GM21717 (cell line): ENCODE data around the gene RFX3.

Source experiments
- ATAC-seq: cut with Tn5 transposase; IDR thresholded peaks from one replicate; pipeline ENCODE4 v1.9.1; 2021; ENCODE audit warnings: mild to moderate bottlenecking, moderate library complexity; ENCODE audit not compliant: unreplicated experiment

The RFX3 gene

DNA sequence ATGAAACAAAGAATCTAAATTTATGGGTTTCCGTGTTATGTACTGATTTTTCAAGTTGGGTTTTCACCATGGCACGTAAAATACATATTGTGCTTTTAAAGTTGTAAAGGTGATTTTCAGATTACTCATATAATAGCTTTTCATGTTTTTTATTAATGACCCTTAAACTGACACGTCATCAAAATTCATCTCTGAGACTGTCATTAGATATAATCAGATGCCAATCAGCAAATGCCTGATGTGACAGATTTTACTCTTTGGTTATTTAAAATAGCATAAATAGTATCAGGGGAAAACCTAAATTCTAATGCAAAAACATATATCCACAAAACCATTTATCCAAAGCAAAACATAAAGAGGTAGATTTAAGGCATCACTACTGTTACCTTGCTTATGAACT lies 11.0 kb downstream of the RFX3 start:
- ATAC-seq, result no peak

DNA sequence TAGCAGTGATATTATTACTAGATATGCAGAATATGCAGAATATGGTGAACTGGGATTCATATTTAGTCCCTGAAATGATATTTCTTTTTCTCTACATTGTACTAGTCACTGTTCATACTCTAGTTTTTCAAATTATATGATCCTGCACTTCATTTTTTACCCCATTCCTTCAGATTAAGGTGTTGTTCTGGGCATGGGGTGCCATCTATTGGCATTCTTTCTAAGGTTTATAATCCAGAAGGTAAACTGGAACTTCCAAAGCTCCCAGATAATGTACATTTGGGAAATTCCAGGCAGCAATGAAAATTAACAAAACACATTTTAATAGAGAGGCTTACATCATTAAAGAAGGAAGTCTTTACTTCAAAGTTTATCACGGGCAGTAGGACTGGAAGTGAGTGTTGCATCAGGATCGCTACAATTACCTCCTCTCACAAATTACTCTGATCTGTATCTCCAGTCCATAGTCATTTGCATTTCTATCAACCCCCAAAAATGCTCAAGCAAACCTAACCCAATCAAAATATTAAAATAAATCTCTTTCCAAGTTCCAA lies 12.5 kb downstream of the RFX3 start:
- no peak for ATAC-seq

DNA sequence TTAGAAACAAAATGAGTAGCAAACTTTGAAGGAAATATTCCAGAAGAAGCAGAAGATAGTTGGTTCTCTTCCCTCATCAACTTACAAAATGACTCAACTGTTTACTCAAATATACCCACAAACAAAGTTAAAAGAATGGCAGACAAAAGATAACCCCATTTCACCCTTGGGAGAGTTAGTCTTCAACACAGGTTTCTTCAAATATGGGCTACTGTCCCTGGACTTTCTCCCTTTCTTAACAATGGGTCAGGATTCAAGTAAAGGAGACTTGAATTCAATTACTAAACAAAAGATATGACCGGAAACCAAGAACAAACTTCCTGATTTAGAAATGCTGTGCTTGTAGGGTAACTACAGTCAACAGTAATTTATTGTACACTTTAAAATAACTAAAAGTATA lies 14.2 kb downstream of the RFX3 start:
- ATAC-seq, result no peak

DNA sequence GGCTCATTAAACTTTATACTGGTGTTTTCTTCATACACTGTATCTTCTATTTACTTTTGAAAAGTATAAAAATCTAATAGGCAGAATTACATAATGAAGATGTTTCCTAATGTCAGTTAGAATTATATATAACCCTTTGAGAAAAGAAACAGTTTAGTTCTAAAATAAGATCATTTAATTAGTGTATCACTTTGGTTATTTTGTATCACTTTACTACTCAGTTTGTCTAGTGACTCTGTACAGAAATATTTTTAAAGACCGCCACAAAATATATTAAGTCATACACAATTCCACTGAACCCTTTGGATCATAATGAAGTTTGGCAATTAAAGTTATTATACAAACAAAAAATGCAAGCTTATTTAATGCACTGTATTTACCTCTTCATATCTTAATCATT lies 15.0 kb downstream of the RFX3 start:
- ATAC-seq, result no peak

DNA sequence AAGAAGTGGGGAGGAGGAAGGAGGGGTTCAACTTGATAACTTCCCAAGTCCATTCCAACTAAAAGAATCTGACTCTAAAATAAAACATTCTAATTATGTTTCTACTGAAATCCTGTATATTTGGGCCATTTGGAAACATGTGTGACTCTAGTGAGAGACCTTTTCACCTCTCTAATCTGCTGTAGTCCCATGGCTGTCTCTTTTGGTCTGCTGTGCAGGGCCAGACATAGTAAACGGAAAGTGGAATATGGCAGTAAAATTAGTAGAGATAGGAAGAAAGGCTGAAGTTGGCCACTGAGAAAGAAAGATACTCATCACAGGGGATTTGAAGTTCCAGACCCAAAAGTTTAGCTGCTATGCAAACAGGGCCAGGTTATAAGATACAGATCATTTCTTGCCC lies 15.9 kb downstream of the RFX3 start:
- no peak for ATAC-seq

DNA sequence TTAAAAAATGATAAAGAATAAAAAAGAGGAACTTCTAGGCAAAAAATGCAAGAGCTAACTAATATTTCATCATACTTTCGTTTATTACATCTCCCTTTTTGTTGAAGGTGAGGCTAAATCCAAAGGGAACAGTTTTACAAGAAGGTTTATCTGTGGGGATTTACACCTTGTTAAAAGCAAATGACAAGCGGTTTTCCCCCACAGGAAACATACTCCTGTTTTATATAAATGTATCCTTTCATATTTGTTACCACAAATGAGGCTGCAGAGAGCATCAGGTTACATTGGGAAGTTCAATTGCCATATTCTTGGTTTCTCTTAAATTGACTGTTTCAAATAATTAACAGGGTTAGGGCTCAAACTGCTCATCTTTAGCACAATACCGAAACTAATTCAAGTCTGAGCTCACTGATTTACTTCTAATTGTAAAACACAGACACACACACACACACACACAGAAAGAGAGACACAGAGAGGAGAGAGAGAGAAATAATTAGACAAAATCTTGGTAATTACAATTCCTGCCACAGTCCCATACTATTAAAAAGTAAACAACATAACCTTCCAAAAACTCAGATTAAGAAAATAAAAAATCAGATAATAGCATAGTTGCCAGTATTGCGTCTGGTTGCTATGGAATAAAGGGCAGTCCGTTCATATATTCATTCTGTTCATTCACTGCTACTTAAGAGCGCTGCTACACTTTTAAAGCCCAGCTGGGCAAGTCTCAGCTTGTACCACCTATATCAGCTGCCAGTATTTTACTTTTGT lies 17.1 kb downstream of the RFX3 start:
- ATAC-seq, result no peak

DNA sequence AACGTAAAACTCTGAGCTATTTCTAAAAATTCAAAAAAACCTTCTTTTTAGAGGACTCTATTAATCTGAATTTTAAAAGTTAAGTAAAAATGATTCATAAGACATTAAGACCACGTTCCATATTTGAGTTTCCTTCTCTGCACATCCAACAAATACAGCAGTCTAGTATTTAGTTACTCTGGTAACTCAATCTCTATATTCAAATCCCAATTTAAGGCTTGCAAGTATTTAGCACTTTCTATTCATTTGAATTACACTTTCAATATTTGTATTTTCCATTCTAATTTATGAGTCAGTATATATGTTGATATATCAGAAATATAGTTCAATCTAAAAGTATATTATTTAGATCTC lies 17.7 kb downstream of the RFX3 start:
- ATAC-seq, result no peak

DNA sequence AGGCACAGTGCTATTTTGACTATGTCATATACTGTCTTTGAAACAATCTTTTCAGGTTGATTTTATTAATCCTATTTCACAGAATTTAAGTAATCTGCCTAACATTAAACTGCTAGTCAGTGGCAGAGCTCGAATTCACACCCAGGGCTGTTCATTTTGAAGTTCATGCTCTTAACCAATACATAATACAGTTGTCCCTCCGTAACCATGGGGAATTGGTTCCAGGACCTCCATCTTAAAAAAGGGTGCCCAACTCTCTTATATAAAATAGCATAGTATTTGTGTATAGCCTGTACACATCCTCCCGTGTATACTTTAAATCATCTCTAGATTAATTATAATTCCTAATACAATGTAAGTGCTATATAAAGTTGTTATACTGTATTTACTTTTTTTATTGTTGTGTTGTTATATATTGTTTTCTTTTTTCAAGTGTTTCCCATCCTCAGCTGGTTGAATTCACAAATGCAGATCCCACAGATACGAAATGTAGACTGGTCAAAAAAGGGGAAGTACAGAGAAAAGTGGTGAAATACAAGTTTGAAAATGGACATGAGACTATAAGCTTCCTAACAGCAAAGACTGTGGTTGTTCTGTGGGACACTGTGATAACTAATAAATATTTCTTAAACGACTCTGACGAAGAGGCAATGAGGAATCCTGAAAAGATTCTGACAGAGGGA lies 18.3 kb downstream of the RFX3 start:
- no peak for ATAC-seq

DNA sequence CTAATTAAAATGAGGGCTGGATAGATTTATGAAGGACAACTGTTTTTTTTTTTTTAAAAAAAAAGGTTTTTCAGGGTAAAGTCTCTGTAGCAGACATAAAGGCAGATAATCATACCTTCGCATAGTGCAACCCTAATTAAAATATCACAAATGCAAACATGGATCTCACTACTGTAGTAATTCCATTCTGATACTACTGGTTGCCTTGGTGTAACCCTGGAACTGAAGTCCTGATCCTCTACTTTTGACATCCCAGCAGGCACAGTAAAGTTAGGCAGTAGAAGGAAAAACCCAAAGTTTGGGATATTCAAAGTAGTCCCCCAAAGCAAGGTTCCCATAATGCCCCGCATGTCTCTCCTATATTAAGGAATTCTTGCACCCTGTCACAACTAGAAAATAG lies 19.6 kb downstream of the RFX3 start:
- no peak for ATAC-seq

DNA sequence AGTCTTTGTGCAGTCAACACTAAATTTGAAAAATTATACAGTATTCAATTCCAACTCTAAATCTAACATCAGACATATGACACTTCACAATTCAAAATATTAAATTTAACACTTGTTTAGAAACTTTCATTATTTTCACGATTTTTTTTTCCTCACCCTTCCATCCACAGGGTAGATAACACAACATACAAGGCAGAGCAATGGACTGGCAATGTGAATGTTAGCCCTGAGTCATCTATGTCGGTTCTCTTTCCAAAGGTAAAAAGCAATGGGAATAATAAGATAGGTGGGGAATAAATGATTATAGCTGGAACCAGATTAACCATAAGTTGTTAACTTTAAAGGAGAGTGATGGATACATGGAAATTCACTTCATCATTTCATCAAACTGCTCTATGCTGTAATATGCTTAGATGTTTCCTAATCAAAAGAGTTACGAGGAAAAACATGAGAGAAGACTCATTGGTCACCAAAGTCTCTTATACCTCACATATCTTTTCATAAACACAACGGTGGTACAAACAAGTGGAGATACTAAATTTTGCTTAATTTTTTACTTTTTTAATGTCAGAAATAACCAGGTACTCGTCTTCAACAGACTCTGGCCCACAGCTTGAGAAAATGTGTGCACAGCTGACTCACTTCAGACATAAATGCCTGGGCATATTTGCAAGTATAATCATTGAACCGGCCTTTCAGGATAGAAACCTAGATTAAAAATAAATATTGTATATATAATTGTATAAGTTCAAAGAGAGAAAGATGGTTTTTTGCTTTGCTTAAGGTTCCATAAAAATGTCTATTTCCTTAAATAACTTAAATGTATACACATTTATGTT lies 23.0 kb downstream of the RFX3 start:
- ATAC-seq, result no peak

DNA sequence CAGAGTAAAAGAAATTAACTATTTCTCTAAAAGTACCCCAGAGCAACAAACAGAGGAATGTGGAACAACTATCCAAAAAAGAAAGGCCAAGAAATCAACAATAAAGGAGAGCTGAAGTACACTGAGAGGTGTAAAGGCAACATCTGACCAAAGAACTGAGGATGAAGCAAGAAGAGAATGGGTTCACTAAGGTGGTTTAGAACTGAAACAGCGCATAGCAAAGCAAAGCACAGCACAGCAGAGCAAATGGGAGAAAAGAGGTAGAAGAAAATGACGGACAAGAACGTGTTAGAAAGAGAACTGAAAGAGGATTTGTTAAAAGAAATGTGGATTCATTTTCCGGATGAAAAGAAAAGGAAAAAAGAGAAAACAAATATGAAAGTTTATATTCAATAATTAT lies 25.8 kb downstream of the RFX3 start:
- peak; percentile 50 for ATAC-seq

DNA sequence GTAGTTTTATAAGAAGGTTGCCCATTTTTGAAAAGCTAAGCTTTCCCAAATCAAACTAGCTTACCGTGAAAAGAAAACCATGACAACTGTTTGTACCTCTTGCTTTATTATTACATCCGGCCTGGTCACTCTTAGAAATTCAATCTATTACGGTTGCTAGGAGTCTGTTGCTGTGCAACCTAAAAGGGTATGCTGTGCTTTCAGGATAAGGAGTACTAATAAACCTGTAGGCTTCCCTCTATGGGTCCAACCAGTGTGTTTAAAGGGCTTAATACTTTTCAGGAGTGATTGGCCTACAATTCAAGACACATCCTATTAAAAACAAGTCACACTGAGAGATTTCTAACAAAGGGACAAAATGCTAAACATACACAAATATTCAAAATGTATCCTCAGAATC lies 27.1 kb downstream of the RFX3 start:
- no peak for ATAC-seq

DNA sequence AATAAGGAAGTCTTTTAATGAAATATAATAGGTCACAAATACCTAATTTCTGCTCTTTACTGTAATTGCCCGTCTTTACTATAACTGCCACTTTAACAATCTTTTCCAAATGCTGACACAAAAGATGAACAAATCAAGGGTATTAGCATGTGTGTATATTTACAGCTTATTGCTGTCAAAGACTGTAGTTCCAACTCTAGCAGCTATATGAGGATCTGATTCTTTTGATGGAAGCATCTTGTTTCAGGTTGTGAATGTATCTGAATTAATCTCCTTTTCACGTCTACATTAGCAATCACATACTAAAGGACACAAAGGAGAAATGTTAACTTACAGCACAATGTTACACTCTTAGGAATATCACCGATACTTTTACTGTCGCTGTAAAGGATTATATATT lies 27.9 kb downstream of the RFX3 start:
- no peak for ATAC-seq

DNA sequence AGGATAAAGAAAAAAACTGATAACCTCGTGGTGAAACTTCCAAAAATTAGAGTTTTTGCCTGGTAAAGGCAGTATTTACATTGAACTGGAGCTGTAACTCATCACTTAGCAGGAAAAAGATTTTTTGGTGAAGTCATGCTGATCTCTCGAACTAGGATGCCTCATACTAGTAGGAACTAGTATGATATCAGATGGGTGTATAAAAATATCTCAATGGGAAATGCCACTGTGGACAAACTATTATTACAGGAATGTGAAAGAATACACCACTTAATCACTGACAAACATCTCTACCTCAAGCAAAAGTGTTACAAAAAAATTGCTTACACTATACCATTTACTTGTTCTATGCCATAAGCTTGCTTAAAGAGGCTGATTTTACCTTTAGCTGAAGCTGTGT lies 28.4 kb downstream of the RFX3 start:
- ATAC-seq, result no peak

DNA sequence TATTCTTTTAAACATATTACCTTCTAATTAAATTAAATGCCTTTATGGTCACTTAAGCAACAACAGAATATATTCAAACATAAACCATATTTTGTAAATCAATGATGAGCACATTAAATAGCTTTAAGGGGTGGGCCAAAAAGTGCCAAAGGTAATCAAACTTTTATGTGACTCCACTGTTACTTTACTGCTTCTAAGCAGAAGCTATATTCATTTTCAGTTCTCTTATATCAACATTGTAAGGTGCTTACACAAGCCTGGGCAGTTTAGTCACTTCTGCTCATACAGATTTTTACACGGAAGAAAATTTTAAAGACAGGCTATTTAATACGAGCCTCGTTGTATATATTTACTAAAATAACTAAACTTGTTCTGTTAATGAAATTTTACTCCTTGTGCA lies 29.9 kb downstream of the RFX3 start:
- ATAC-seq, result no peak

DNA sequence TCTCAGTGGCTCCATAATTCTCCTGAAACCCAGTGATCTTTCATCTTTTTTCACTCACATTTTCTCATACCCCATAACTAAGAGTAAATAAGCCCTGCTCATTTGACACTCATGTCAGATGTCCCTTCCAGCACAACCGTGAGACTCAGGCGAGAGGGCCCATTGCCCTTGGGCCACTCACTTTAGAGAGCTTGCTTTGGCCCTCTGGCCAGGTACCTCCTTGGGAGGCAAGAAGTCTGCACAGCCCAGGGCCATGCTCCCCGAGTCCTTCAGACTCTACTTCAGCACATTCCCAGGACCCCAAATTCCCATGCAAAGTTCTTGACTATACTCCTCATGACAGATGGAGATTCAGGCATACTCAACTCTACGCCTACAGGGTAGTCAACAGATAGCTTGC lies 33.6 kb downstream of the RFX3 start:
- no peak for ATAC-seq

DNA sequence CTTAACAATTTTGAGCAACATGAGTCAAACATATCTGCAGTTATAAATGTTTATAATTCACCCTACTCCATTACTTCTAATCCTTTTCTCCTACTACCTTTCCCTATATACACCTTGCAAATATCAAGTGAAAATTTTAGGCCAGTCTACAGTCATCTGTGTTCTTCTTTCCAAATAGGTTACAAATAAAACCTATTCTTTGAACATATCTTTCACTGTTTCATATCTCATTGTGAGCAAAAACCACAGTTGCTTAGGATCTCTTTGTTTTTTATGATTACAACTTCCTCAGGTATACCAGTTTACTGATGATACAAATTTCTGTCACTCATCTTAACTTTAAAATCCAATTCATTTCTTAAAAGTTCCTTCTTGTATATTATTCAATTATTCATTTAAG lies 34.4 kb downstream of the RFX3 start:
- ATAC-seq, result no peak

DNA sequence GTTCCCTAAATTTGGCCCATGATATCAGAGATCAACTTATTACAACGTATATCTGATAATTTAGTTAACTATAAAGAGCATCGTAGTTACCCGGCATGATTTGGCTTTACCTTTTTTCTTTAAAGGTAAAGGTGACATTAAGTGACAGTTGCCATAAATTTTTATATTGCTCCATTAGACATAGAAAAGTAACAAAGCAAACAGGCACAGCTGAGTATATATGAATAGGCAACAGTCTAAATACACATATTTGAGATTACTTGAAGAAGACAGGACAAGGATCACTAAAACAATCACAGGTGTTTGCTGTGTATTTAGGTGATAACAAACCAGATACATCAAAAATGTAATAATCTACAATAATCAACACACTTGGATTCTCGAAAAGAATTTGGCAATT lies 34.8 kb downstream of the RFX3 start:
- no peak for ATAC-seq

DNA sequence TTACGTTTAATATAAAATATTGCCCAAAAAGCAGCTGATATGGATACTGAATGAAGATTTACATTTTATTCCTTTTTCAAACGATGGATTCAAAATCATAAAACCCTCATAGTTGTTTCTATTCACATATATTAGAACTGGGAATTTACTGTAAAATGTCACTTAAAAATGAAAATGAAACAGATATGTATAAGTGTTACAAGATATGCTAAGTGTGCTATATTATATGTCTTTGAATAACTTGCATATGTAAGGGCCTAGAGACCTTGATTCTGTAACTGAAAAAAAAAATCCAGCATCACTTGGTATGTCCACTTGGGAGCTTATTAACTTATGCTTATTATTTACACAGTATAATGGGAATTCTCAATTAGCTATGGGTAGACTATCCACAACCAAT lies 43.2 kb downstream of the RFX3 start:
- no peak for ATAC-seq

DNA sequence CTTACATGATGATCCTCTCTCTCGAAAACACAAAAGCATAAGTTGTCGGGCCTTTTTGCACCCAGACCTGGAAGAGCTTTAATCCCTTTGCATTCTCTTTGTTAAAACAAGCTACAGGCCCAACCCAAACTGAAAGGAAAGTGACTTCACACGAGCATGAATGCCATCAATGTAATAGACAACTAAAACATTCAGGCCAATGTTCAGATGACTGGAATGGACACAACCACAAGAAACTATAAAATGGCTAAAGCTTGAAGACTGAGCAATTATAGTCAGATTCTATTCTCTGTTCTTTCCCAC lies 45.5 kb downstream of the RFX3 start:
- ATAC-seq, result no peak

DNA sequence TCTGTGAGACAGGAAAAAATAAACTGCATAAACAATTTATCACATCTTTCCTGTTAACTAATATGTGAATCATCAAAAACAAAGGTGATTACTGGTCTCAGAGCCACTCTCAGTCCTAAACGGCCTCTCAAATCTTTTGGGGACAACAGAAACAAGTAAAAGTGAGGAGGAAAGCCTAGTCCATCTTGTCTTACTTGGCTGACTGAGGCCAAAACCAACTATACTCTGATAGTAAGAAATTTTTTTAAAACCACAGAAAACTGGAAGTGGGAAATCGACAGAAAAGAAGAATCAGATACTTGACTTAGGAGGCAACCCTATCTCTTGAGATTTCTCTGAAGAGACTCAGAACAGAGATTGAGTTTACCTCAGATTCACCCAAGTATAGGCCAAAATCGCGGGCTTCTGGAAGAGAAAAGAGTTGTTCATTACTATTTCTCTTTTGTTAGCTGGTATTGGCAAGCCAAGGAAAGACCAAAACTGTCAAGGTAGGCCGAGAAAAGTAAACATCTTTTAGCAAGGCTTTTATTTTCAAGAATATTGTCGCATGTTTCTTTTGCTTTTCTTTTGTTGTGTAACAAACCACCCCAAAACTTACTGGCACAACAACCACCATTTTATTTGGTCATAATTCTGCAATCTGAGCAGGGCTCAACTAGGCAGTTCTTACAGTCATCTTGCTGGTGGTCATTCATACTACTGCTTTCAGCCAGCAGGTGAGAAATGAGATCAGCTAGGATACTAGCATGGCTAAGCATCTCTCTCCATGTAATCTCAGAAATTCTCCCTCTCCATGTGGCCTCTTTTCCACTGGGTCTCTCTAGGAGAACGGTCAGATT lies 46.1 kb downstream of the RFX3 start:
- peak; percentile 47 for ATAC-seq
